Endothelial cell of umbilical vein (primary cell): ENCODE results near the gene SLC46A1.
"Not testable (repeated sequence)": the region's sequence is repeated elsewhere in the genome, so short reads cannot be mapped to it uniquely, and the experiment has no call there.

Experiments used
- CTCF ChIP-seq, 2 donors: IDR thresholded peaks; 1 replicate in 1 of 2; 2 replicates in 1 of 2; pipeline ENCODE4 v1.5.1; 2011; ENCODE audit warnings: low read length in 2 of 2, mild to moderate bottlenecking in 2 of 2, moderate library complexity in 2 of 2, control low read depth in 1 of 2, inconsistent platforms in 1 of 2, low read depth in 1 of 2; ENCODE audit not compliant: insufficient read depth in 1 of 2; ENCODE audit errors: extremely low read depth in 1 of 2
- EZH2 ChIP-seq: IDR thresholded peaks from 2 replicates; pipeline ENCODE4 v1.6.1; 2012; ENCODE audit warnings: borderline replicate concordance, low read depth, mild to moderate bottlenecking, moderate library complexity, low read length, inconsistent platforms; ENCODE audit not compliant: severe bottlenecking
- FOS ChIP-seq: IDR thresholded peaks from 2 replicates; pipeline ENCODE4 v1.6.1; 2011; ENCODE audit warnings: mild to moderate bottlenecking, low read length, moderate library complexity, borderline replicate concordance; ENCODE audit not compliant: insufficient read depth
- MYC ChIP-seq: IDR thresholded peaks from one replicate; pipeline ENCODE4 v1.6.1; 2011; ENCODE audit warnings: mild to moderate bottlenecking, low read depth, low read length
- POLR2A ChIP-seq: IDR thresholded peaks from 2 replicates; pipeline ENCODE4 v1.6.1; 2012; ENCODE audit warnings: low read depth, mild to moderate bottlenecking, control low read depth, low read length
- POLR2AphosphoS5 ChIP-seq: IDR thresholded peaks from 2 replicates; pipeline ENCODE4 v1.6.1; 2012; ENCODE audit warnings: low read depth, mild to moderate bottlenecking, control low read depth, low read length, moderate library complexity; ENCODE audit not compliant: insufficient read depth
- TF ChIP-seq, protein P1 (sequence below): IDR thresholded peaks from 2 replicates; pipeline ENCODE4 v1.6.1; 2011; ENCODE audit not compliant: insufficient read depth, insufficient read length

GRCh38 chr17:28427982-28428381 lies 22.0 kb upstream of the SLC46A1 start:
- not testable (repeated sequence) for TF ChIP-seq CTCF (IDR thresholded peaks at IDR 0.05; ENCODE audit: extremely low read depth in 1 of 2, insufficient read depth in 1 of 2, low read depth in 1 of 2, low read length in 2 of 2); POLR2A; EZH2; FOS; POLR2AphosphoS5; MYC
- TF ChIP-seq, protein P1, sequence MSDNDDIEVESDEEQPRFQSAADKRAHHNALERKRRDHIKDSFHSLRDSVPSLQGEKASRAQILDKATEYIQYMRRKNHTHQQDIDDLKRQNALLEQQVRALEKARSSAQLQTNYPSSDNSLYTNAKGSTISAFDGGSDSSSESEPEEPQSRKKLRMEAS = not testable (repeated sequence)
